Neural cell (in vitro differentiated cells): Measurements from ENCODE around the gene HOXB5. TPM values are rescaled to one million over a fixed set of nuclear protein-coding genes. Genes with fewer than 3 reads are reported as not detected.

Experiments used
- H2AFZ ChIP-seq: fragments of 200-600, 300-800 bp; sonication (generic), shearing (Covaris generic); 2 replicates; pipeline ENCODE4 v1.6.0; 2014; ENCODE audit warnings: low read depth, mild to moderate bottlenecking, antibody characterized with exemption, low read length, moderate library complexity
- H3F3A ChIP-seq: fragments of 200-600 bp; shearing (Covaris generic); 2 replicates; pipeline ENCODE4 v1.6.1; 2016; ENCODE audit warnings: mild to moderate bottlenecking, moderate library complexity, mixed read lengths, antibody characterized with exemption, low read length; ENCODE audit not compliant: insufficient read depth, poor library complexity, severe bottlenecking
- H3K27ac ChIP-seq: fragments of 200-600, 300-800 bp; sonication (generic), shearing (Covaris generic); 2 replicates; pipeline ENCODE4 v1.5.1; 2014; ENCODE audit warnings: mild to moderate bottlenecking, low read length, moderate library complexity
- H3K27me3 ChIP-seq: fragments of 300-800, 200-600 bp; sonication (generic), shearing (Covaris generic); 2 replicates; pipeline ENCODE4 v1.6.0; 2014; ENCODE audit warnings: mild to moderate bottlenecking, low read depth, low read length, moderate library complexity; ENCODE audit not compliant: insufficient read depth
- H3K36me3 ChIP-seq: fragments of 300-800, 200-600 bp; sonication (generic), shearing (Covaris generic); 2 replicates; pipeline ENCODE4 v1.5.1; 2014; ENCODE audit warnings: mild to moderate bottlenecking, antibody characterized with exemption, low read length, moderate library complexity; ENCODE audit not compliant: insufficient read depth
- H3K4me2 ChIP-seq: fragments of 300-800, 200-600 bp; sonication (generic), shearing (Covaris generic); 2 replicates; pipeline ENCODE4 v1.6.0; 2014; ENCODE audit warnings: mild to moderate bottlenecking, low read length
- H3K4me3 ChIP-seq: fragments of 300-800, 200-600 bp; sonication (generic), shearing (Covaris generic); 2 replicates; pipeline ENCODE4 v1.5.1; 2014; ENCODE audit warnings: mild to moderate bottlenecking, low read length, moderate library complexity
- H3K79me2 ChIP-seq: fragments of 200-600 bp; shearing (Covaris generic); replicated peaks from 2 replicates; pipeline ENCODE4 v1.6.0; 2014; ENCODE audit warnings: mild to moderate bottlenecking, low read length, moderate library complexity; ENCODE audit not compliant: insufficient read depth
- H3K9ac ChIP-seq: fragments of 300-800, 200-600 bp; sonication (generic), shearing (Covaris generic); 2 replicates; pipeline ENCODE4 v1.6.1; 2016; ENCODE audit warnings: mild to moderate bottlenecking, low read length, mixed read lengths
- H3K9me2 ChIP-seq: fragments of 200-600 bp; shearing (Covaris generic); 2 replicates; pipeline ENCODE4 v1.6.1; 2016; ENCODE audit warnings: mild to moderate bottlenecking, low read length, mixed read lengths; ENCODE audit not compliant: insufficient read depth
- H3K9me3 ChIP-seq: fragments of 200-600, 300-800 bp; sonication (generic), shearing (Covaris generic); 2 replicates; pipeline ENCODE4 v1.6.1; 2016; ENCODE audit warnings: mild to moderate bottlenecking, mixed run types, low read length, moderate library complexity, mixed read lengths
- H4K20me1 ChIP-seq: fragments of 200-600 bp; shearing (Covaris generic); 2 replicates; pipeline ENCODE4 v1.6.1; 2016; ENCODE audit warnings: mild to moderate bottlenecking, mixed run types; ENCODE audit not compliant: insufficient read depth
- CTCF ChIP-seq: fragments of 450-650 bp; IDR thresholded peaks from 2 replicates; pipeline ENCODE4 v1.5.1; 2014; ENCODE audit warnings: antibody characterized with exemption, mild to moderate bottlenecking, moderate library complexity; ENCODE audit not compliant: poor library complexity, severe bottlenecking
- EP300 ChIP-seq: fragments of 450-650 bp; conservative IDR thresholded peaks from 2 replicates; pipeline ENCODE4 v1.6.1; 2014; ENCODE audit warnings: antibody characterized with exemption, mild to moderate bottlenecking, moderate library complexity; ENCODE audit not compliant: poor library complexity, severe bottlenecking
- EZH2 ChIP-seq: fragments of 200-600, 300-800 bp; shearing (Covaris generic), sonication (generic); IDR thresholded peaks from 2 replicates; pipeline ENCODE4 v1.6.1; 2014; ENCODE audit warnings: antibody characterized with exemption, low read length, borderline replicate concordance, mild to moderate bottlenecking; ENCODE audit not compliant: insufficient read depth, poor library complexity, severe bottlenecking
- MXI1 ChIP-seq: fragments of 450-650 bp; conservative IDR thresholded peaks from 2 replicates; pipeline ENCODE4 v1.6.1; 2014; ENCODE audit warnings: antibody characterized with exemption, mild to moderate bottlenecking; ENCODE audit not compliant: poor library complexity, severe bottlenecking
- POLR2AphosphoS5 ChIP-seq: IDR thresholded peaks from 2 replicates; pipeline ENCODE4 v1.6.1; 2012
- RAD21 ChIP-seq: fragments of 450-650 bp; conservative IDR thresholded peaks from 2 replicates; pipeline ENCODE4 v1.6.1; 2014; ENCODE audit warnings: antibody characterized with exemption, mild to moderate bottlenecking, moderate library complexity
- REST ChIP-seq: IDR thresholded peaks from 2 replicates; pipeline ENCODE4 v1.6.1; 2012; ENCODE audit warnings: borderline replicate concordance
- SMC3 ChIP-seq: fragments of 450-650 bp; conservative IDR thresholded peaks from 2 replicates; pipeline ENCODE4 v1.6.1; 2014; ENCODE audit warnings: antibody characterized with exemption, mild to moderate bottlenecking, moderate library complexity; ENCODE audit not compliant: poor library complexity
- TAF1 ChIP-seq: IDR thresholded peaks from 2 replicates; pipeline ENCODE4 v1.6.1; 2012; ENCODE audit warnings: low read depth
- polyA plus RNA-seq: library from polyadenylated mRNA; depleted of rRNA; stranded (reverse); fragments of >200 nt; gene quantifications from 2 replicates; pipeline ENCODE4 v1.2.3, GENCODE V29; 2014

The HOXB5 gene
- polyA plus RNA-seq, 1 donor from 2014 or later, result not detected

GRCh38 chr17:48588074-48588415, 5.5 kb downstream of the HOXB5 start:
- Histone ChIP-seq H3F3A (no peaks in the 10 kb centered on the region), H3K36me3 (no peaks in the 10 kb centered on the region), H4K20me1 (no peaks in the 10 kb centered on the region), H3K9ac (no peak overlapping the region), H3K4me3 (no peak overlapping the region), H3K27ac (no peak overlapping the region), H3K9me3 (peaks cover 8% of the 10 kb centered on the region), H3K4me2 (no peak overlapping the region), H3K79me2 (no peaks in the 10 kb centered on the region), H3K27me3 (peaks cover 100% of the 10 kb centered on the region), H2AFZ (no peak overlapping the region), H3K9me2 (no peaks in the 10 kb centered on the region)
- TF ChIP-seq SMC3 (no peak), EZH2 (no peak), REST (no peak), EP300 (no peak), CTCF (no peak), MXI1 (no peak), POLR2AphosphoS5 (no peak), TAF1 (no peak), RAD21 (no peak)

- H3K4me2 ChIP-seq, result no peak overlapping the region
These were observed 6.1 kb downstream of the HOXB5 start for GRCh38 chr17:48587276-48588073.

More at GRCh38 chr17:48587276-48588073, 6.1 kb downstream of the HOXB5 start:
- Histone ChIP-seq H4K20me1 (no peaks in the 10 kb centered on the region), H3K9ac (no peak overlapping the region), H3K9me2 (no peaks in the 10 kb centered on the region), H3K9me3 (peaks cover 8% of the 10 kb centered on the region), H2AFZ (no peak overlapping the region), H3K79me2 (no peaks in the 10 kb centered on the region), H3K27me3 (peaks cover 100% of the 10 kb centered on the region), H3K27ac (no peak overlapping the region), H3K36me3 (no peaks in the 10 kb centered on the region), H3K4me3 (no peak overlapping the region), H3F3A (no peaks in the 10 kb centered on the region)
- TF ChIP-seq REST (no peak), MXI1 (no peak), TAF1 (no peak), EZH2 (no peak), SMC3 (no peak), EP300 (no peak), CTCF (no peak), POLR2AphosphoS5 (no peak), RAD21 (no peak)
